ENCODE measurements around the gene SUSD6.
A peak's percentile ranks its signal among the peaks of the same experiment; 100 is the strongest.
"Not testable (repeated sequence)": the region's sequence is repeated elsewhere in the genome, so short reads cannot be mapped to it uniquely, and the experiment has no call there.

Gene SUSD6

DNA sequence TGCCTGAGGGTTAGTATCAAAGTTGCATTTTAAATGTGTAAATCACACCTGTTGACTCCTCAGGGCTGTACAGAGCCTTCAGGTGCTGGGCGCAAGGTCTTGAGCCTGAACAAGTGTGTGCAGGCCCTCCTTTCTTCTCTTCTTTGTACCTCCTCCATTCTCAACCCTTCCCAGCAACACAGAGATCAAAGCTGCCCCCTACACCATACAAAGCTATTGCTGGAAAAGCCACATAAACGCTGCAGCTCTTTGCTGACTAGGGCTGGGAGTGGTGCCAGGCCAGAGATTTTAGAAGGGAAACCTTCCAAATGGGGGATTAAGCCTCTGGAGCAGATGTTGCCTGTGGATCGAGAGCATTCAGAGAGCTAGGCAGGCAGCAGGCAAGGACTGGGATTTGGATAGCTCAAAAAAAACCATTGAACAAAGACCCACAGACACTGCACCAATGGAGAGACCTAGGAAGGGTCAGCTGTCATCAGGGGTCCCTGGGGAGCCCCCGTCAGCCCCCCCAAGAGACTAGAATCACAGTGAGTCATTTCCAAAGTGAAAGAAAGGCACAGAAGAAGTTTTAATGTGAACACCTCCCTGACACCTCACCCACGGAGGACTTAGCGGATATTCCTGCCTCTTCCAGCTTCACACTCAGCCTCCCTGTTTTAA is 18.2 kb upstream of the SUSD6 start:
- peak; percentile 94 for DNase-seq

DNA sequence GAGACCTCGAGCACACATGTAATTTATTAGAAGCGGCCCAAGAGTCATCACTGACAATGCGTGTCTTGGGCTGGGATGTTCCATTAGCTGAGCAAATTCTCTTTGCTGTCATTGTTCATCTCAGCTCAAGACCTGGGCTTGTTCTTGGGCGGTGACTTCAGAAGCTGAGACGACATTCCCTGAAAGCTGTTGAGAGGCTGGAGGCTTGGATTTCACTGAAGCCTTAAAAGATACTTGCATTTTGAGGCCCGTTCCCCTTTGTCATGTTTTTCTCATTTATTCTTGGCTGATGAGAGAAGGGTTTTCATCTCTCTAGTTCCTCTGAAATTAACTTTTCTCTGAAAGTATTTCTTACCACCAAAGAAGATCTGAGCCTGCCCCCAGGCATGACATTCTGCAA is 16.6 kb upstream of the SUSD6 start:
- no peak for DNase-seq

GRCh38 chr14:69595336-69595735 is 16.1 kb upstream of the SUSD6 start:
- DNase-seq = no peak

- not testable (repeated sequence) for DNase-seq
Measured at GRCh38 chr14:69599431-69599830, 12.0 kb upstream of the SUSD6 start.

DNA sequence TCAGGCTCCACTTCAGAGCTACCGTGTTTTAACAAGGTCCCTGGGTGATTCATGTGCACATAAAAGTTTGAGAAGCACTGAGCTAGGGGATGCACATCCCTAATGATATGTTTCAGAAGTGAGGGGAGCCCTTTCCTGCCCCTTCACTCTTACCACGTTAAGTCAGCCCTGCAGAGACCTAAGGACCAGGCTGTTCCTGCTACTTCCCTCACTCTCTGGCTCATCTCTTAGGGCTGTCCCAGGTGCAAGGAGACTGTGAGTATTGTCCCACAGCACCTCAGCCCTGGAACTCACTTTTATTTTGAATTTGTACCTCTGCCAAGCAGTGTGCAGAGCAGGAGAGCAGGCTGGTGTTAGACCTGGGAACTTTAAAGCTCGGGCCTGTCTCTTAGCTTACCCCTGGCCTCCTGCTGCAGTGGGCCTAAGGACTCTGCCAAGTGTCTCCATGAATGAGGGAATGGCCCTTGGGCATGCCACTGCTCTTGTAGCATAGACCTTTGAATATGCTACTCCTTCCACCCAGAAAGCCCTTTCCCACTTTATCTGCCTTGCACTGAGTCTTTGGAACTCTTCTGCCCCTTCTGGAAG is 11.0 kb upstream of the SUSD6 start:
- no peak for DNase-seq

DNA sequence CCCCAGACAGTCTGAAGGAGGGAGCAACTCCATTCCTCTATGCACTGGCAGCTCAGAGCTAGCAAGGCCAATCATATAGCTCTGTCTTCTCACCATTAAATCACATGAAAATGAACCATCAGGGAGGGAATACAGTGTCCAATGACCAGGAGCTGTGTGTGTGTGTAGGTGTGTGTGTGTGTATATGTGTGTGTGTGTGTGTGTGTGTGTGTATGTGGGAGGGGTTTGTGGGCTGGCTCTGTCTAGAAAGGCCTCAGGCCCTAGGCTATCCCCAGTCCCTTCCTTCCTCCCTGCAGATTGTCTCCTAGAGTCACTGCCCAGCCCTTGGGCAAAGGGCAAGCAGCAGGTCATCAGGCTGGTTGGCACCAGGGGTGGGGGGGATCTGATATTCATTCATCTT is 5.7 kb upstream of the SUSD6 start:
- no peak for DNase-seq

DNA sequence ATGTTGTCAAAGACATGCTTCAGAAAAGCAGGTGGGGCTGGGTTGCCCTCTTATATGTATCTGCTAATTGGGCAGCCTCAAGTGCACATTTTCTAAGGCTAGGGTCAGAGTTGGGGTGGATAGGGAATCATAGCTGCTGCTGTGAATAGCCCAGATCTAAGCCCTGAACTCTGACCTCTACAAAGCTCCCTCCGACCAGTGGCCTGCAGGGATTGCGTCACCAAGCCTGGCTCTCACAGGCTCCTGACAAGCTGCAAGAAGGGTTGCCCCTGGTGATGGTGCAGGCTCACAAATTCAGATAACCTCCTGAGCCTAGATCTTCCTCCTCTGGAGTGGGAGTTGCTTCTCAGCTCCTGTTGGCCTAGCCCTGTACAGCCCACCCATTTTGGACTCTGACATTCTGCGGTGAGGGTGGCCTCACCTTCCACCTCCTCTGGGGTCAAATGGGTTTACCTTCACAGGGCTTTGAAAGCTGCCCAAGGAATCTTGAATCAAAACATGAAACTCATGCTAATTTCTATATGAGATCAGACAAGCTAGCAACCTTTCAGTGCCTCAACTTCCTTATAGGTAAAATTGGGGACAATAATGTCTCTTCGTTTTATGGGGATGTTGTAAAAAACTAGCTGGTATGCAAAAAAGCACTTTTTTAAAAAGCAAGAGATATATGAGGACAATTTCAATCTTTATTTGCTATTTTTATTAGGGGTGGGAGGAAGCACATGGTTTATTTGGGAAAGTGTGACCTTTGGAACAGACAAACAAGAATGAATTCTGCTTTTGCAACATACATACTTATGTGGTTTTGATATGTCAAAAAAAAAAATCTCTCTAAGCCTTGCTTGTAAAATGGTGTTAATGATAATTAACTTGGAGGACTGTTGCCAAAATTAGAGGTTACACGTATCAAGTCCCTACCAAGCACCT is 4.9 kb upstream of the SUSD6 start:
- DNase-seq = no peak

DNA sequence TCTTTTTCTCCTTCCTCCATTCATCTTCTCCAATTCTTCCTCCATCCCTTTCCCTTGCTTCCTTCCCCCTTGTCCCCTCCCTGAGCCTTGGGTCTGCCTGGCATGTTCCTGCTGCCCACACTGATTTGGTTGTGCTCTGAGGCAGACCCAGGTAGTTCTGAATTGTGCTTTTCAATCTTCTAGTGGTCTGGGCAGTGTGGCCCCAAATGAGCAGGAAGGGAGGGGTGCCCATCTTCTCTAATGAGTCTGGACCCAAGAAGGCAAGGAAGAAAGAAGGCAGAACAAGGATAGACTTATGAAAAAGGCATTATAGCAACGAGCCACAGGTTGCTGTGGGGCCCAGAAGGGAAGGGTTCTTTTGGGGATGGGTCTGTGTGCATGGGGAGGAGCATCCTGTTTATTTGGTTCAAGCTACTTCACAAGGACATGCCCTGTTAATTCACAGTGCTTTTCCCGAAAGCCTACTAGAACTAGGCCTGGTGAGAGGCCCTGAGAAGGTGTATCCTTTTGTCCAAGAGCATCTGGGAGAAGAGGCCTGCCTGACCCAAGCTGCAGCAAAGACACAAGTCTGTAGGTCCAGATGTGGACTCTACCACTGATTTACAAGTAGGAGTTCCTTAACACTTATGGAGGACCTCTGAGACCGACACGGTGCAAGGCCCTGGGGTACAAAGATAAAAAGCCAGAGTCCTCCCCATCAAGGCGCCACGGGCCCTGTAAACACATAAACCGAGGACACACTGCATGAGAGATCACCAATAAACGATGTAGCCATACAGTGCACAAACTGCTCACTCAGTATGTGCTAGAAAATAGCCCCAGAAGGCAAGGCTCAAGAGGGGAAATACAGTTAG is 1.1 kb upstream of the SUSD6 start:
- DNase-seq = no peak

- peak; percentile 49 for DNase-seq
Measured at GRCh38 chr14:69610874-69611171, 573 bp upstream of the SUSD6 start.

GRCh38 chr14:69612014-69612782 is 802 bp downstream of the SUSD6 start:
- no peak for DNase-seq

- DNase-seq = no peak
Measured at GRCh38 chr14:69612783-69613130, 1.4 kb downstream of the SUSD6 start.

- no peak for DNase-seq
Measured at GRCh38 chr14:69613312-69614073, 2.1 kb downstream of the SUSD6 start.

DNA sequence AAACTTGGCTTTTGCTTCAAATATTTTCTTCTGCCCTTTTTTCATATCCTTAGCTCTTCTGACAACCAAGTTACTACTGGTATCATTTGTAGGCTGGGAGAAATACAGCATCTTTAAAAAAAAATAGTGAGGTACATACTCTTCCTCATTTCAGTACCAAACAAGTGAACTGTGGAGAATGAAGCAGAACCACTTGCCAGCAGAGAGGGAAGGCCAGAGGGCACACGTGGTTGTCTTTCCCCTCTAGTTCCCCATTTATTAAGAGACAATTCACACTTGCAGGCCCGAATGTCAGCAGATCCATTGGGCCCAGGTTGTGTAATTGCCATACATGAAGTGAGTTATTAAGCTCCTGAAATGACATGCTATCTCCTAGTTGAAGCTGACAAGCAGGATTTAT is 3.2 kb downstream of the SUSD6 start:
- peak; percentile 51 for DNase-seq

DNA sequence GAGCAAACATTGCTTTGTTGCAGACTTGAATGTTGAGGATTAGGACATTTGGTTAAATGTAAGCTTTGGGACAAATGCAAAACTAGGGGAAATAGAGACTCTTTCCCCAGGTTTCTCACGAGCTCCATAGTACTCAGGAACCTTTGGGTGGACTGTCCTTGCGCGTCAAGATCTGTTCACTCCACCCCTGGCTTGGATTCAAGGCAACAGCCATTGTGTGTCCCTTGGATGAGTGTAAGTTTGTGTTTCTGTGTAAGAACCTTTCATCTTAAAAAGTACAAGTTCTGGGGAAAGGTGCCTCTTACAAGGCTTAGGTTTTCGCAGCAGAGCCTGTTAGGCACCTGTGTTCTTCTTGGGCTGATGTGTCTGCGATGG is 3.7 kb downstream of the SUSD6 start:
- no peak for DNase-seq

DNA sequence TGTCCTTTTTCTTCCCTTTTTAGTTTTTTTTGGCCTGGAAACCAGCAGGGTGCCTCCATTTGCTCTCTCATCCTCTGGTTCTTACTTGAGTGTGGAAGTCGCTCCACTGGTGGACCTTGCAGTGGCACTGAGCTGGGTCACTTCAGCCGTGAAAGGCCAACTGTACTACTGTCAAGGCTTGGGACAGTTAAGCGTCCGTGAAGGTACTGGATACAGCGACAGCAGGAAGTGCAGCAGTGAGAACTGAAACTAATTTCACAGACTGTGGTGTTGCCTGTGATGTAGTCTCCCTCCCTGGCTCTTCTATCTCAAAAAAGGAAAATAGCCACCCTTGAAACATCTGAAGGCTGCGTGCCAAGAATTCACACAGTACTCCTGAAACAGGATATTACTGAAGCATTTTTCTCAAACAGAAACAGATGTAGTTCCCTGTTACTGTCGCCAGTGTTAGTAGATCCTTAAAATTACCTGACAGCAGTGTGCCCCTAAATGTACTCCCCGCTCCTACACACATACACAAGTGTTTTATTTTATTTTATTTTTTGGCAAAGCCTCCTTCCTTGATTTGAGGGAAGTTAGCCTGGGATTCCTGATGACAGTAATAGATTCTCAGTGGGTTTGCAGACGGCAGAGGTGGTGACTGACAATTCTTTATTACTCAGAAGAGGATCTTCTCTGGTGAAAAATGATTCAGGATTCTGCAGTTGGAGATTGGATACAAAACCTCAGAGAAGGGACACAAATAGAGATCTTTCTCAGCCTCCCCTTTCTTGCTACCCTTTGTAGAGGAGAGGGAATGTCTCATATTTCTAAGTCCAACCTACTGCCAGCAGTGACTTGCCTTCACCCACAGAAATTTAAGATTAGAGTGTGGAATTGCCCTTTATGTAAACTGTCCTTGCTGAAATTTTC is 4.4 kb downstream of the SUSD6 start:
- DNase-seq = peak; percentile 72

DNA sequence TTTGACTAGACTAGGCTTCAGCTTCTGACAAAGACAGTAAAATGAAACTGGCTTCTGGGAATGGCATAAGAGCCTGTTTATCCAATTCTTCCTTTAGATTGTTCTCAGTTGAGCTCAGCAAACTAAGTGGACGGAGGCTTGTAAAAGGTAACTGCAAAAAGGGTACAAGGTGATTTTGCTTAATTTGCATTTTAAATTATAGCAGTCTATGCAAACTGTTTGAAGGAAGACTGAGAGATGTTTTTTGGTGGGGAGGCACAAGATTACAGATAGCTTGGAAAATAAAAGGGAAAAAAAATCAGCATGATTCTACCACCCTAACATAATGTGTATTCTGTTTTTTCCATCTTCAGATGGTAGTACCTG is 5.0 kb downstream of the SUSD6 start:
- DNase-seq = no peak

DNA sequence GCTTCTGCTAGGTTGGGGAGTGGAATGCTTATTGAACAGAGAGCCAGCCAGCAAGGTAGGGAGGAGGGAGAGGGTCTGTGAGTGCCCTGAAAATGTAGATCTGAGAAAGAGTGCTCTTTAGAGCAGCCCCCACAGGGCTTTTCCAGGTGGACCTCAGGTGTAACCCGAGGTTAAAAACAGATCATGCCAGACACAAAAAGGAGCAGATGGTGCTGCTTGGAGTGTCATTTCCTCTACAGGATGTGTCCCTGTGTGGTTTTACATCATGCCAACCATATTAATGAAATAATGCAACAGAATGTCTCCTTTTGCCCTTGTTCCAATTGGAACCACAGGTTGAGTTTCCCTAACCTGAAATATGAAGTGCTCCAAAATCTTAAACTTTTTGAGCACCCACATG is 6.4 kb downstream of the SUSD6 start:
- no peak for DNase-seq

GRCh38 chr14:69619012-69619411 is 7.6 kb downstream of the SUSD6 start:
- DNase-seq = no peak

- DNase-seq = no peak
Measured at GRCh38 chr14:69620211-69620611, 8.8 kb downstream of the SUSD6 start.

DNA sequence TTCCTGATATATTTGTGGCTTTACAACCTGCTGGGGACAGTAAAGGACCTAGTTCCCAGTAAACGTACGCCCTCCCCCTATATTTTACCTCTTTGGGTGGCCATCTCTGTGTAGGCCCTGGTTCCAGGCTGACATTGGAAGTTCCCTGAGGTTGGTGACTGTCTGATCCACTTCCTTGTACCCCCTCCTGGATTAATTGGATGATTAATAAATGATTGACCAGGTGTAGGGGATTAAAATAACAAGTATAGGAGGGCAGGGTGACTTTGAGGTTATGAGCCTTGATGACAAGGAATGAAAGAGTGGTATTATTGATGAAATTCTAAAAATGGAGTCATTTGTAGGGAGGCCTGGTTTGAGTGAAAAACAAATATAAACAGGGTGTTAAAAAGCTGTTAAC is 9.6 kb downstream of the SUSD6 start:
- no peak for DNase-seq

GRCh38 chr14:69624136-69624535 is 12.7 kb downstream of the SUSD6 start:
- DNase-seq = no peak
